Thyroid gland (tissue), 4 donors: ENCODE results near the gene OSBPL1A. TPM values are rescaled to one million over a fixed set of nuclear protein-coding genes. Genes with fewer than 3 reads are reported as not detected.

ENCODE experiments used
- DNase-seq, 2 donors: peaks; one replicate each; pipeline ENCODE4 v3.0.0-alpha.2; 2019
- H3K27ac ChIP-seq, 3 donors: fragments of 200-600 bp; sonication (generic); 1 replicate in 2 of 3; 2 replicates in 1 of 3; pipeline ENCODE4 v1.5.1; 2016 to 2019; ENCODE audit warnings: mild to moderate bottlenecking in 1 of 3, moderate library complexity in 1 of 3
- H3K27me3 ChIP-seq: fragments of 200-600 bp; sonication (generic); one replicate; pipeline ENCODE4 v1.5.1; 2019
- H3K36me3 ChIP-seq, 2 donors: fragments of 200-600 bp; sonication (generic); one replicate each; pipeline ENCODE4 v1.5.1; 2016 to 2019
- H3K4me1 ChIP-seq, 2 donors: fragments of 200-600 bp; sonication (generic); one replicate each; pipeline ENCODE4 v1.5.1; 2017 to 2019
- H3K4me3 ChIP-seq, 3 donors: fragments of 200-600 bp; sonication (generic); replicated peaks in 1 of 3; 1 replicate in 2 of 3; 2 replicates in 1 of 3; pipeline ENCODE4 v1.5.1; 2016; ENCODE audit warnings: mild to moderate bottlenecking in 1 of 3
- H3K9me3 ChIP-seq: fragments of 200-600 bp; sonication (generic); one replicate; pipeline ENCODE4 v1.5.1; 2017
- POLR2A ChIP-seq, 2 donors: fragments of 450-650 bp; IDR thresholded peaks; one replicate each; pipeline ENCODE4 v1.6.1; 2017; ENCODE audit warnings: antibody characterized with exemption in 2 of 2, mild to moderate bottlenecking in 2 of 2, moderate library complexity in 1 of 2
- WGBS, 2 donors: methylation state at CpG; one replicate each; pipeline ENCODE4 v1.1.5; 2017; 5-methylcytosine and 5-hydroxymethylcytosine counted together
- intact Hi-C: fragments of 100-400 bp; cut with DNase I; formaldehyde crosslinking; loops from one replicate; pipeline ENCODE4 v1.15.1; 2023
- total RNA-seq, 4 donors: library from RNA; depleted of rRNA; stranded (reverse); fragments of >200 nt; gene quantifications; one replicate each; pipeline ENCODE4 v1.2.3, GENCODE V29; 2016
- TF ChIP-seq, protein P1 (sequence below), 6 experiments: fragments of 200-600 bp in 3 of 6; fragments of 450-650 bp in 3 of 6; sonication (generic) in 3 of 6; IDR thresholded peaks; one replicate each; pipeline ENCODE4 v1.5.1; 2016 to 2019; ENCODE audit warnings: antibody characterized with exemption in 6 of 6, mild to moderate bottlenecking in 2 of 6, inconsistent platforms in 1 of 6, moderate library complexity in 1 of 6

OSBPL1A gene
- total RNA-seq, 4 donors from 2014 or later, result 47.0 to 57.4 (median 48.2) TPM

- H3K4me3 ChIP-seq, result peak overlapping the region in 2 of 3 donors; percentile 10 to 65
- intact Hi-C loops, result no loop called here
- peak overlapping the region; percentile 92 to 97 (median 93) for H3K27ac ChIP-seq
- H3K36me3 ChIP-seq, result no peaks in the 10 kb centered on the region
- H3K4me1 ChIP-seq, result peaks cover 0 to 11% of the 10 kb centered on the region in 2 donors
- TF ChIP-seq, protein P1, sequence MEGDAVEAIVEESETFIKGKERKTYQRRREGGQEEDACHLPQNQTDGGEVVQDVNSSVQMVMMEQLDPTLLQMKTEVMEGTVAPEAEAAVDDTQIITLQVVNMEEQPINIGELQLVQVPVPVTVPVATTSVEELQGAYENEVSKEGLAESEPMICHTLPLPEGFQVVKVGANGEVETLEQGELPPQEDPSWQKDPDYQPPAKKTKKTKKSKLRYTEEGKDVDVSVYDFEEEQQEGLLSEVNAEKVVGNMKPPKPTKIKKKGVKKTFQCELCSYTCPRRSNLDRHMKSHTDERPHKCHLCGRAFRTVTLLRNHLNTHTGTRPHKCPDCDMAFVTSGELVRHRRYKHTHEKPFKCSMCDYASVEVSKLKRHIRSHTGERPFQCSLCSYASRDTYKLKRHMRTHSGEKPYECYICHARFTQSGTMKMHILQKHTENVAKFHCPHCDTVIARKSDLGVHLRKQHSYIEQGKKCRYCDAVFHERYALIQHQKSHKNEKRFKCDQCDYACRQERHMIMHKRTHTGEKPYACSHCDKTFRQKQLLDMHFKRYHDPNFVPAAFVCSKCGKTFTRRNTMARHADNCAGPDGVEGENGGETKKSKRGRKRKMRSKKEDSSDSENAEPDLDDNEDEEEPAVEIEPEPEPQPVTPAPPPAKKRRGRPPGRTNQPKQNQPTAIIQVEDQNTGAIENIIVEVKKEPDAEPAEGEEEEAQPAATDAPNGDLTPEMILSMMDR (IDR thresholded peaks at IDR 0.05), result peak in 1 of 6 experiments; percentile 38
- TF ChIP-seq POLR2A (IDR thresholded peaks at IDR 0.05), result no peak
- DNase-seq, result no peak
- 1 to 2% methylated on average over 9 of the region's 9 CpGs for WGBS, 2 donors
- H3K9me3 ChIP-seq, result no peaks in the 10 kb centered on the region
- no peaks in the 10 kb centered on the region for H3K27me3 ChIP-seq
Observed at GRCh38 chr18:24272229-24272525, 125.4 kb downstream of the OSBPL1A start.

- TF ChIP-seq, protein P1 (IDR thresholded peaks at IDR 0.05), result peak in 3 of 6 experiments; percentile 17 to 30 (median 26)
- peak in 1 of 2 donors; percentile 77 for TF ChIP-seq POLR2A (IDR thresholded peaks at IDR 0.05)
- whole genome bisulfite sequencing, 2 donors, result 0% methylated on average over 27 to 30 of the region's 96 CpGs
- intact Hi-C loops, result no loop called here
Observed at GRCh38 chr18:24271381-24272228, 126.0 kb downstream of the OSBPL1A start.

DNA sequence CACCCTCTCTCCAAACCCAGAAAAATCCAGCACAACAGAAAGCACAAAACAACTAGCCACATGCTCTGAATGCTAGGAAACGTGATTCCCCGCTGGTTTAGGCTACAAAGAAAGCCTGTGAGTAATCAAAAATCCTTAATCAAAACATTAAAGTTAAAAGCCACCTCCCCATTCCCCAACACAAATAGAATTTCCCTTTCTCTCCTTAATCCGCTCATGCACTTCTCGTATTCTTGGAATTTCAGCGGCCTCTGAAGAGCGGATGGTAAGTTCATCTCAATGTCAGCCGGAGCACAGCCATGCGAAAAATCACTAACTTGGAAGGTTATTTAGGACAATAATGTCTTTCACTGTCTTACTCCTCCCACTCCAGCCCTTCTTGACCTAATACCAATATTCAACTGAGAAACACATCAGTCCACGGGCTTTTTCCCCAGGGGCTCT, 126.7 kb downstream of the OSBPL1A start:
- Histone ChIP-seq H3K4me1 (peaks cover 0 to 11% of the 10 kb centered on the region in 2 donors), H3K36me3 (no peaks in the 10 kb centered on the region), H3K9me3 (no peaks in the 10 kb centered on the region), H3K4me3 (peak overlapping the region; percentile 65 to 77 (median 72)), H3K27ac (peak overlapping the region; percentile 92 to 97 (median 93)), H3K27me3 (no peaks in the 10 kb centered on the region)
- WGBS, 2 donors, result 10 to 14% methylated on average over 9 of the region's 9 CpGs
- TF ChIP-seq, protein P1 (IDR thresholded peaks at IDR 0.05), result no peak
- TF ChIP-seq POLR2A (IDR thresholded peaks at IDR 0.05), result no peak
- intact Hi-C loops, result no loop called here
- DNase-seq, result peak in 1 of 2 donors; percentile 35

More at GRCh38 chr18:24271381-24272228, 126.0 kb downstream of the OSBPL1A start:
- Histone ChIP-seq H3K36me3 (no peaks in the 10 kb centered on the region), H3K4me3 (peak overlapping the region; percentile 65 to 77 (median 72)), H3K4me1 (peaks cover 0 to 11% of the 10 kb centered on the region in 2 donors), H3K9me3 (no peaks in the 10 kb centered on the region), H3K27me3 (no peaks in the 10 kb centered on the region), H3K27ac (peak overlapping the region; percentile 92 to 97 (median 93))
- peak; percentile 89 to 91 for DNase-seq

DNA sequence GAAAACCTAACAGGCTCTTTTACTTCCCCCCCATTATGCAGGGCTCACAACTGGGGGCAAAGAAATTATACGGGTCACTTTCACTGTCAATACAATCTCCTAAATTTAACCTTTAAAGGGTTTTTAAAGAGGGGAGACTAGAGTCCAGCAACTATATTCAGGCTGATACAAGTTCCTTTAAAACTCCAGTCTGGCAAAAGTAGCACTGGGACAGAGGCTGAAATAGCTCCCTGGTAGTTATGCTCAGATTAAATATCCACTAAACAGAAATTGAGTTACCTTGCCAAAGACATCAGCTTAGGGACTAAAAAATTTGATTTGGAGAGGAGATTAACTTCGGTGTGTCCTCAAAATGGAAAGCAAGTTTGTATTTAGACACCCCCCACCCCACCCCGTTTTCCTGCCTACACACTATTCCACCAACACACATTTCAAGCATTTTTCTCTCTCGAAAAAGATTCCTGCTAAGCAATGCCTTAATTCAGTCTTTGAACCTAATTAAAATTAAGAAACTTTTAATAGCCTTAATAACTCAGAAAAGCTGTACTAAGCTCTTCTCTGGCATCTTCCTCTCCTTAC, 127.2 kb downstream of the OSBPL1A start:
- no peaks in the 10 kb centered on the region for H3K9me3 ChIP-seq
- peaks cover 0 to 11% of the 10 kb centered on the region in 2 donors for H3K4me1 ChIP-seq
- H3K36me3 ChIP-seq, result no peaks in the 10 kb centered on the region
- H3K4me3 ChIP-seq, result peak overlapping the region in 2 of 3 donors; percentile 65 to 77
- 30 to 32% methylated on average over 4 of the region's 4 CpGs for WGBS, 2 donors
- intact Hi-C loops, result no loop called here
- peak overlapping the region; percentile 92 to 97 (median 93) for H3K27ac ChIP-seq
- TF ChIP-seq, protein P1 (IDR thresholded peaks at IDR 0.05), result no peak
- no peak for TF ChIP-seq POLR2A (IDR thresholded peaks at IDR 0.05)
- DNase-seq, result no peak
- no peaks in the 10 kb centered on the region for H3K27me3 ChIP-seq
